Measurements from ENCODE around the gene GABRB1.

Gene GABRB1

DNA sequence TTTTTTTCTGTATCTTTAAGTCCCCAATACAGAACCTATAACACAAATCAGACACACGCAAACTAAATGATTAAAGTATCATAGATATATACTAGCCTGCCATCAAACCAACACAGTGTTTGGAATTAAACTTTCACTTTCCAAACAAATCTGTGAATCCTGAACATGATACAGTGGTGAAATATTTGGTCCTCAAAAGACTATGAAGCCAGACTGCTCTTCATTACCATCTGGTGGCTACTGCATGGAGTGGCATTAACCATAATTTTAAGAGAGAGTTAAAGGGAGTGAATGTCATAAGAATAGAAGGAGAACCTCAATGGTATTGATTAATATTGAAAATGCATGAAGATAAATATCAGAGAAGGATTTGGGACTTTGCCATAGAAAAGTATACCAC, 28.8 kb upstream of the GABRB1 start:
- Histone ChIP-seq H3K4me2 (ENCODE audit: low read length) (no peak overlapping the region), H2AFZ (ENCODE audit: insufficient read depth, low read length, poor library complexity) (no peak overlapping the region), H4K91ac (ENCODE audit: low read depth, low read length) (no peak overlapping the region), H3K9me3 (ENCODE audit: insufficient read depth, low read depth, low read length) (no peaks in the 10 kb centered on the region), H2BK120ac (ENCODE audit: insufficient read depth, low read length, poor library complexity) (no peak overlapping the region), H3K27me3 (ENCODE audit: insufficient read depth, low read length) (no peaks in the 10 kb centered on the region), H2BK5ac (ENCODE audit: low read depth, low read length, poor library complexity) (no peak overlapping the region), H3K4ac (ENCODE audit: low read depth, low read length) (no peak overlapping the region), H4K8ac (ENCODE audit: low read depth, low read length) (no peak overlapping the region), H3K4me1 (ENCODE audit: control insufficient read depth in 1 of 2, insufficient read depth in 2 of 2, low read length in 2 of 2) (no peaks in the 10 kb centered on the region), H3K4me3 (ENCODE audit: low read depth, low read length) (no peak overlapping the region), H3K79me2 (ENCODE audit: control insufficient read depth, insufficient read depth, low read length, poor library complexity) (no peaks in the 10 kb centered on the region), H2AK5ac (ENCODE audit: low read length) (no peak overlapping the region), H3K18ac (ENCODE audit: low read length) (no peak overlapping the region), H3K79me1 (ENCODE audit: low read length) (no peaks in the 10 kb centered on the region), H3K14ac (ENCODE audit: low read length) (no peak overlapping the region), H3K23ac (ENCODE audit: low read length) (no peak overlapping the region), H2BK12ac (ENCODE audit: low read length) (no peak overlapping the region), H3K9ac (ENCODE audit: low read length) (no peak overlapping the region), H3K36me3 (ENCODE audit: control insufficient read depth in 1 of 2, insufficient read depth in 2 of 2, low read length in 2 of 2) (no peaks in the 10 kb centered on the region), H4K12ac (ENCODE audit: low read depth, low read length) (no peak overlapping the region), H3K27ac (ENCODE audit: low read depth, low read length) (no peak overlapping the region)
- no CpG with 5 or more reads among the region's 1 CpG for WGBS (ENCODE audit: extremely low coverage, insufficient coverage, insufficient read length)
- DNase-seq, result peak in 1 of 2 donors; percentile 26

DNA sequence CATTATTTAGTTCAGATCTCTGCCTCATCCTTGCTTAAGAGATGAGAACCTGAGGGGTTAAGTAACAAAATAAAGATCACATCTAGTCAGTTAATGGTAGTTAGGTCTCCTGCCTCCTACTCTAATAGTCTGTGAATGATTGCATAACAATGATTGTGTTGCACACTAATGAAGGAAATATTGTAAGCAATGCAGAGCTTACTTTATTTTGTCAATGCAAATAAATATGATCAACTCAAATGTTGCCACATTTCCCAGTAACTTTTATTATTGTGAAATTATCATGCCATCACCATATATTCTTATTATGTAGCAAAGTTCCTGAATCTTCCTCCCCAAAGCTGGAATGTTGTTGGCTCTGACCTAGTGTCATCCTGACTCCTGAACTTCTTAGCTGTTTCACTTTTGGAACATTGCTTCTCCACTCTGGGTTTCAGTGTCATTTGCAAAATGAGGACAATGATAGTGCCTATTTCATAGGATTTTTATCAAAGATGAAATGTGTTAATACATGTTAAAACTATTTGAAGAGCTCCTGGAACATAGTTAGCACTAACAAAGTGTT, 20.9 kb upstream of the GABRB1 start:
- H3K79me2 ChIP-seq (ENCODE audit: control insufficient read depth, insufficient read depth, low read length, poor library complexity), result no peaks in the 10 kb centered on the region
- H3K14ac ChIP-seq (ENCODE audit: low read length), result no peak overlapping the region
- H3K4me3 ChIP-seq (ENCODE audit: low read depth, low read length), result no peak overlapping the region

DNA sequence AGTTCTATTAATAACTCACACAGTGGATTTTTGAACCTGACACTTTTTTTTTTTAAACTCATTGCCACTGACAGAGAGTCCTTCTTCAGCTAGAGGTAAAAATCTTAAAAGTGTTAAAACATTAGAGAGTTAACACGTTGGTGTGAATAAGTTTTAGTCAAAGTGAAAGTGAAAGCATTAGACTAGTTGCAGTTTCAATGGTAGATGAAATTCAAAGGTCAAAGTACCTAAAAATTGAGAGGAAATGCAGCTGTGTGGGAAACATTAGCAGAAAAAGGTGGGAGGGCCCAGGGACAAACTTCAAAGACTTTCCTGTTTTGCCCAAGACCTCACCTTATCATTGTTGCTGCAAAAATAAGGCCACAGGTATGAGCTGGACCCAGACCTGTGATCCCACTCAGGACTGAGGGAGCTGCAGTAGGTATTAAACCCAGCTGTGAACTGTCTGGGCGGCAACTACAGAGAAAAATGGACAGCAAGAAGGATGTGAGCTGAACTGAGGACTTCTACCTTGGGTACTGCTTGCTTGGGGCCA, 20.4 kb upstream of the GABRB1 start:
- Histone ChIP-seq H3K36me3 (ENCODE audit: control insufficient read depth in 1 of 2, insufficient read depth in 2 of 2, low read length in 2 of 2) (no peaks in the 10 kb centered on the region), H3K4ac (ENCODE audit: low read depth, low read length) (no peak overlapping the region)

More for the DNA sequence above, 20.9 kb upstream of the GABRB1 start:
- peaks cover 0 to 1% of the 10 kb centered on the region in 2 experiments for H3K4me1 ChIP-seq (ENCODE audit: control insufficient read depth in 1 of 2, insufficient read depth in 2 of 2, low read length in 2 of 2)
- no peaks in the 10 kb centered on the region for H3K36me3 ChIP-seq (ENCODE audit: control insufficient read depth in 1 of 2, insufficient read depth in 2 of 2, low read length in 2 of 2)
- H2AK5ac ChIP-seq (ENCODE audit: low read length), result no peak overlapping the region
- H4K12ac ChIP-seq (ENCODE audit: low read depth, low read length), result no peak overlapping the region
- DNase-seq, result no peak
- no peak overlapping the region for H4K91ac ChIP-seq (ENCODE audit: low read depth, low read length)
- H3K27ac ChIP-seq (ENCODE audit: low read depth, low read length), result no peak overlapping the region
- H4K8ac ChIP-seq (ENCODE audit: low read depth, low read length), result no peak overlapping the region
- no peak overlapping the region for H3K4ac ChIP-seq (ENCODE audit: low read depth, low read length)
- H3K27me3 ChIP-seq (ENCODE audit: insufficient read depth, low read length), result no peaks in the 10 kb centered on the region
- H2BK12ac ChIP-seq (ENCODE audit: low read length), result no peak overlapping the region
- no peak overlapping the region for H2BK120ac ChIP-seq (ENCODE audit: insufficient read depth, low read length, poor library complexity)
- no peak overlapping the region for H3K9ac ChIP-seq (ENCODE audit: low read length)
- no peaks in the 10 kb centered on the region for H3K9me3 ChIP-seq (ENCODE audit: insufficient read depth, low read depth, low read length)
- H2BK5ac ChIP-seq (ENCODE audit: low read depth, low read length, poor library complexity), result no peak overlapping the region
- no peak overlapping the region for H3K23ac ChIP-seq (ENCODE audit: low read length)
- H3K18ac ChIP-seq (ENCODE audit: low read length), result no peak overlapping the region
- H3K4me2 ChIP-seq (ENCODE audit: low read length), result no peak overlapping the region
- no peak overlapping the region for H2AFZ ChIP-seq (ENCODE audit: insufficient read depth, low read length, poor library complexity)
- H3K79me1 ChIP-seq (ENCODE audit: low read length), result no peaks in the 10 kb centered on the region

DNA sequence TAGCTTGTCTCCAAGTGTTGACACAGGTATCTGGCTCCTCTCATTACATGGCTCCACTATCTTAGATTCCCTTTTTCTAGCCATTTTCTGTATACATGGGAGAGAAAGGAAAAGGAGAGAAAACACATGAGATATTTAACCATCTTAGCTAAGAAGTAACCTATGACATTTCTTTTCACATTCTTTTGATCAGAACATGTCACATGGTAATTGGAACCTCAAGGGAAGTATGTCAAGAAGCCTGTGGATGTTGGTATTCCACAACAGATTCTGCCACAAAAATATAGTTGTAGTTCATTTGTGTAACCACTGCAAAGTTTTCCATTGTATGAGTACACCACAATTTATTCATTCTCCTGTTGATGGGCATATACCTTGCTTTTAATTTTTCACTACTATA, 18.7 kb upstream of the GABRB1 start:
- Histone ChIP-seq H4K8ac (ENCODE audit: low read depth, low read length) (no peak overlapping the region), H3K79me1 (ENCODE audit: low read length) (no peaks in the 10 kb centered on the region), H2AFZ (ENCODE audit: insufficient read depth, low read length, poor library complexity) (no peak overlapping the region), H2BK120ac (ENCODE audit: insufficient read depth, low read length, poor library complexity) (no peak overlapping the region), H3K36me3 (ENCODE audit: control insufficient read depth in 1 of 2, insufficient read depth in 2 of 2, low read length in 2 of 2) (no peaks in the 10 kb centered on the region), H3K4me2 (ENCODE audit: low read length) (no peak overlapping the region), H2AK5ac (ENCODE audit: low read length) (no peak overlapping the region), H3K4ac (ENCODE audit: low read depth, low read length) (no peak overlapping the region), H3K18ac (ENCODE audit: low read length) (no peak overlapping the region), H4K91ac (ENCODE audit: low read depth, low read length) (no peak overlapping the region), H2BK5ac (ENCODE audit: low read depth, low read length, poor library complexity) (no peak overlapping the region), H3K27me3 (ENCODE audit: insufficient read depth, low read length) (no peaks in the 10 kb centered on the region), H3K79me2 (ENCODE audit: control insufficient read depth, insufficient read depth, low read length, poor library complexity) (no peaks in the 10 kb centered on the region), H3K4me1 (ENCODE audit: control insufficient read depth in 1 of 2, insufficient read depth in 2 of 2, low read length in 2 of 2) (peaks cover 0 to 1% of the 10 kb centered on the region in 2 experiments), H3K9me3 (ENCODE audit: insufficient read depth, low read depth, low read length) (no peaks in the 10 kb centered on the region), H3K23ac (ENCODE audit: low read length) (no peak overlapping the region), H3K14ac (ENCODE audit: low read length) (no peak overlapping the region), H3K27ac (ENCODE audit: low read depth, low read length) (no peak overlapping the region), H3K9ac (ENCODE audit: low read length) (no peak overlapping the region), H3K4me3 (ENCODE audit: low read depth, low read length) (no peak overlapping the region), H4K12ac (ENCODE audit: low read depth, low read length) (no peak overlapping the region), H2BK12ac (ENCODE audit: low read length) (no peak overlapping the region)
- no peak for DNase-seq

More for the DNA sequence above, 20.4 kb upstream of the GABRB1 start:
- Histone ChIP-seq H3K23ac (ENCODE audit: low read length) (no peak overlapping the region), H3K14ac (ENCODE audit: low read length) (no peak overlapping the region), H4K91ac (ENCODE audit: low read depth, low read length) (no peak overlapping the region), H3K9me3 (ENCODE audit: insufficient read depth, low read depth, low read length) (no peaks in the 10 kb centered on the region), H2AK5ac (ENCODE audit: low read length) (no peak overlapping the region), H2BK5ac (ENCODE audit: low read depth, low read length, poor library complexity) (no peak overlapping the region), H2BK120ac (ENCODE audit: insufficient read depth, low read length, poor library complexity) (no peak overlapping the region), H3K79me1 (ENCODE audit: low read length) (no peaks in the 10 kb centered on the region), H3K4me1 (ENCODE audit: control insufficient read depth in 1 of 2, insufficient read depth in 2 of 2, low read length in 2 of 2) (peaks cover 0 to 1% of the 10 kb centered on the region in 2 experiments), H3K27me3 (ENCODE audit: insufficient read depth, low read length) (no peaks in the 10 kb centered on the region), H3K27ac (ENCODE audit: low read depth, low read length) (no peak overlapping the region), H2AFZ (ENCODE audit: insufficient read depth, low read length, poor library complexity) (no peak overlapping the region), H3K4me2 (ENCODE audit: low read length) (no peak overlapping the region), H3K79me2 (ENCODE audit: control insufficient read depth, insufficient read depth, low read length, poor library complexity) (no peaks in the 10 kb centered on the region), H4K12ac (ENCODE audit: low read depth, low read length) (no peak overlapping the region), H3K18ac (ENCODE audit: low read length) (no peak overlapping the region), H2BK12ac (ENCODE audit: low read length) (no peak overlapping the region), H4K8ac (ENCODE audit: low read depth, low read length) (no peak overlapping the region), H3K9ac (ENCODE audit: low read length) (no peak overlapping the region), H3K4me3 (ENCODE audit: low read depth, low read length) (no peak overlapping the region)
- WGBS (ENCODE audit: extremely low coverage, insufficient coverage, insufficient read length), result no CpG with 5 or more reads among the region's 2 CpGs
- no peak for DNase-seq
